ENCODE data around the gene PTPRB. TPM values are rescaled to one million over a fixed set of nuclear protein-coding genes. Genes with fewer than 3 reads are reported as not detected.
A peak's percentile ranks its signal among the peaks of the same experiment; 100 is the strongest.

PTPRB gene
- total and polyA plus RNA-seq, 2 of the 8 experiments (the other 6 are each of a cell fraction or from before 2014, with no cell fraction given) = 0.36 to 0.58 TPM

- Histone ChIP-seq H2BK120ac (replicated peaks; ENCODE audit: low read depth, low read length) (no peak overlapping the region), H3K4me1 (replicated peaks in 1 of 4; ENCODE audit: control insufficient read depth in 3 of 4, insufficient read depth in 4 of 4, low read length in 3 of 4) (peaks cover 0 to 8% (median 5%) of the 10 kb centered on the region in 4 experiments; a peak in 5 of 7 replicates), H2BK20ac (ENCODE audit: low read length) (0 out of 2 replicates have a peak overlapping the region, but pooled peaks have one; percentile 72), H3K4me2 (ENCODE audit: insufficient read depth in 1 of 2, low read depth in 2 of 2, low read length in 2 of 2) (no peak overlapping the region), H3K79me2 (ENCODE audit: control insufficient read depth in 1 of 2, insufficient read depth in 2 of 2, low read length in 2 of 2) (no peaks in the 10 kb centered on the region), H4K5ac (ENCODE audit: insufficient read length, low read depth, low read length) (no peak overlapping the region), H3K9me3 (ENCODE audit: insufficient read depth in 2 of 2, low read depth in 1 of 2, low read length in 1 of 2) (no peaks in the 10 kb centered on the region), H3K9ac (replicated peaks in 1 of 4; ENCODE audit: extremely low read depth in 1 of 4, low read depth in 3 of 4, low read length in 3 of 4) (no peak overlapping the region), H3K23ac (ENCODE audit: insufficient read length) (no peak overlapping the region), H4K91ac (replicated peaks; ENCODE audit: insufficient read length, low read length) (no peak overlapping the region), H3K27ac (ENCODE audit: low read depth, low read length) (no peak overlapping the region), H2AFZ (ENCODE audit: low read length) (no peak overlapping the region), H3K27me3 (replicated peaks in 1 of 4; ENCODE audit: control insufficient read depth in 3 of 4, extremely low read depth in 1 of 4, insufficient read depth in 3 of 4, low read length in 3 of 4) (no peaks in the 10 kb centered on the region), H3K79me1 (ENCODE audit: low read depth, low read length) (no peaks in the 10 kb centered on the region), H3K14ac (ENCODE audit: insufficient read length) (no peak overlapping the region), H2BK15ac (ENCODE audit: low read length) (no peak overlapping the region; the same call in 1 of the 2 replicates), H3K4me3 (ENCODE audit: extremely low read depth in 1 of 4, insufficient read depth in 2 of 4, low read depth in 3 of 4, low read length in 4 of 4) (no peak overlapping the region), H3K4ac (replicated peaks; ENCODE audit: insufficient read length, low read depth, low read length) (no peak overlapping the region), H3K18ac (ENCODE audit: extremely low read depth, low read length) (no peak overlapping the region), H4K8ac (ENCODE audit: extremely low read depth, insufficient read depth, low read length) (no peak overlapping the region), H3K23me2 (ENCODE audit: low read depth, low read length) (no peaks in the 10 kb centered on the region), H3K56ac (replicated peaks; ENCODE audit: insufficient read length, low read depth, low read length) (no peak overlapping the region), H2AK5ac (ENCODE audit: low read depth, low read length) (no peak overlapping the region), H4K20me1 (replicated peaks in 1 of 2; ENCODE audit: control insufficient read depth in 1 of 2, insufficient read depth in 2 of 2, low read length in 2 of 2) (no peaks in the 10 kb centered on the region), H2BK5ac (ENCODE audit: low read depth, low read length) (no peak overlapping the region), H3K36me3 (ENCODE audit: control insufficient read depth in 2 of 4, insufficient read depth in 4 of 4, low read length in 3 of 4) (no peaks in the 10 kb centered on the region), H2BK12ac (ENCODE audit: low read depth, low read length) (no peak overlapping the region)
- ChIA-PET POLR2A (ENCODE audit: partially characterized antibody) (no interaction called here), CTCF (ENCODE audit: partially characterized antibody) (no interaction called here)
- 93% methylated on average over 2 of the region's 2 CpGs; no CpG with 5 or more reads in 1 of the 2 experiments for WGBS, 2 experiments (ENCODE audit: extremely low coverage in 1 of 2, insufficient coverage in 1 of 2, insufficient read length in 1 of 2, insufficient replicate concordance in 2 of 2, low coverage in 1 of 2, low lambda C conversion rate in 2 of 2, missing lambda C conversion rate in 1 of 2)
- DNase-seq (ENCODE audit: low read depth in 1 of 2, low spot score in 2 of 2) (no peak), FAIRE-seq (no peak)
- no peak for TF ChIP-seq SUZ12 (IDR thresholded peaks at IDR 0.05; ENCODE audit: low read length)
- TF ChIP-seq POLR2A (IDR thresholded peaks at IDR 0.05; ENCODE audit: control extremely low read depth in 1 of 2, low read depth in 2 of 2, low read length in 2 of 2) = no peak
- TF ChIP-seq BRCA1 (IDR thresholded peaks at IDR 0.05; ENCODE audit: low read depth, low read length) = no peak
- no peak for TF ChIP-seq CTCF (IDR thresholded peaks at IDR 0.05; ENCODE audit: control extremely low read depth in 1 of 3, insufficient read depth in 1 of 3, low read depth in 1 of 3, low read length in 3 of 3)
- no peak for TF ChIP-seq CHD2 (IDR thresholded peaks at IDR 0.05; ENCODE audit: low read length)
- no peak for TF ChIP-seq KDM1A (IDR thresholded peaks at IDR 0.05; ENCODE audit: borderline replicate concordance, low read length)
- TF ChIP-seq HDAC6 (IDR thresholded peaks at IDR 0.05; ENCODE audit: low read depth, low read length) = no peak
Measured at GRCh38 chr12:70667253-70667652, 30.0 kb upstream of the PTPRB start.

All from H1 (cell line).